Stomach (tissue), 4 donors: ENCODE results near the gene RIN1.

Source experiments
- POLR2A ChIP-seq, 4 donors: fragments of 450-650 bp; IDR thresholded peaks; one replicate each; pipeline ENCODE4 v1.6.1; 2016; ENCODE audit warnings: antibody characterized with exemption in 4 of 4, control low read depth in 2 of 4, mild to moderate bottlenecking in 1 of 4, moderate library complexity in 1 of 4
- TF ChIP-seq, protein P1 (sequence below), 7 experiments: fragments of 450-650 bp in 4 of 7; fragments of 200-600 bp in 3 of 7; sonication (generic) in 3 of 7; IDR thresholded peaks; one replicate each; pipeline ENCODE4 v1.5.1; 2016 to 2019; ENCODE audit warnings: antibody characterized with exemption in 7 of 7, control low read depth in 2 of 7, mild to moderate bottlenecking in 1 of 7

DNA sequence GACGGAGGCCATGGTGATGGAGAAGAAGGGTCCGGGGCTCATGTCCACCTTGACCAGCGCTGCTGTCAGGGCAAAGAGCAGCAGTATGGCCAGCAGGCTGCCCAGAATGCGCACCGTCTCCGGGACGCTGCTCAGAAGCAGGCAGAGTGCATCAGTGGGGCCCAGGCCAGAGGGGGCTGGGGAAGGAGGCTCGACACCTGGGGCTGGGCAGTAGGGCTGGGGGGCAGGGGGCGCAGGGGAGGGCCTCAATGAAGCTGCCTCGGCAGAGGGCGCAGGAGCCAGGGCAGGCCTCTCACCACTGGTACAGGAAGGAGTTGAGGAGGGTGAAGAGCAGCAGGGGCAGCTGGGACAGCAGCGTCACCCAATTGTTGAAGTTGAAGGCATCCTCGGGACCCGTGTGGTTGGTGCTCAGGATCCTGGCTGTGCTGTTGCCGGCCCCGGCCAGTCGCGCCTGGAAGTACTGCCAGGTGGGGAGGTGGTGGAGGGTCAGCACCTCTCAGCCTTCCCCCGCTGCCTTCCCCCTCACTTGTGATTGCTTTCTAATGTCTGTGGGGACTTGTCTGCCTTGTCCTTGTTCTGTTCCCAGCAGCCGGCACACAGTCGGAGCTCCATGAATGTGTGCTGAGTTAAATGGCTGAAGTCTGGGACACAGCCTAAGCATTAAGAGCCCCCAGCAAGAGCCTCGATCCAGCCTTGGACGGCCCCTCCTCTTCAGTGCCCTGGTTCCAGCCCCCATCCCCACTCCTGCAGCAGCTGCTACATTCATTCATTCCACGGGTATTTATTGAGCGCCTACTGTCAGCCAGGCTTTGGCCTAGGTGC, 33.0 kb upstream of the RIN1 start:
- TF ChIP-seq POLR2A (IDR thresholded peaks at IDR 0.05), result no peak
- TF ChIP-seq, protein P1, sequence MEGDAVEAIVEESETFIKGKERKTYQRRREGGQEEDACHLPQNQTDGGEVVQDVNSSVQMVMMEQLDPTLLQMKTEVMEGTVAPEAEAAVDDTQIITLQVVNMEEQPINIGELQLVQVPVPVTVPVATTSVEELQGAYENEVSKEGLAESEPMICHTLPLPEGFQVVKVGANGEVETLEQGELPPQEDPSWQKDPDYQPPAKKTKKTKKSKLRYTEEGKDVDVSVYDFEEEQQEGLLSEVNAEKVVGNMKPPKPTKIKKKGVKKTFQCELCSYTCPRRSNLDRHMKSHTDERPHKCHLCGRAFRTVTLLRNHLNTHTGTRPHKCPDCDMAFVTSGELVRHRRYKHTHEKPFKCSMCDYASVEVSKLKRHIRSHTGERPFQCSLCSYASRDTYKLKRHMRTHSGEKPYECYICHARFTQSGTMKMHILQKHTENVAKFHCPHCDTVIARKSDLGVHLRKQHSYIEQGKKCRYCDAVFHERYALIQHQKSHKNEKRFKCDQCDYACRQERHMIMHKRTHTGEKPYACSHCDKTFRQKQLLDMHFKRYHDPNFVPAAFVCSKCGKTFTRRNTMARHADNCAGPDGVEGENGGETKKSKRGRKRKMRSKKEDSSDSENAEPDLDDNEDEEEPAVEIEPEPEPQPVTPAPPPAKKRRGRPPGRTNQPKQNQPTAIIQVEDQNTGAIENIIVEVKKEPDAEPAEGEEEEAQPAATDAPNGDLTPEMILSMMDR (IDR thresholded peaks at IDR 0.05), result no peak
